ENCODE measurements around the gene MTFR1L. TPM values are rescaled to one million over a fixed set of nuclear protein-coding genes. Genes with fewer than 3 reads are reported as not detected.

MTFR1L gene
- total RNA-seq, 1 donor from 2014 or later, result 206 TPM

Other genes starting within 250 kb of the MTFR1L start
- 19.5 TPM for gene MAN1C1, start 203.2 kb upstream of the MTFR1L start, total RNA-seq
- gene SELENON, start 19.8 kb upstream of the MTFR1L start, total RNA-seq, result 45.7 TPM
- not detected for gene AUNIP, start 39.5 kb downstream of the MTFR1L start, total RNA-seq
- gene PAQR7, start 55.8 kb downstream of the MTFR1L start, total RNA-seq, result 2.2 TPM
- gene STMN1, start 86.5 kb downstream of the MTFR1L start, total RNA-seq, result 30.0 TPM
- gene PAFAH2, start 178.1 kb downstream of the MTFR1L start, total RNA-seq, result 9.7 TPM
- gene EXTL1, start 201.8 kb downstream of the MTFR1L start, total RNA-seq, result 11.2 TPM
- 4.0 TPM for gene SLC30A2, start 226.2 kb downstream of the MTFR1L start, total RNA-seq
- gene TRIM63, start 247.7 kb downstream of the MTFR1L start, total RNA-seq, result 212 TPM

All from Right ventricle myocardium inferior (tissue), 1 donor.